HCT116 (cell line): ENCODE data around the gene TPRX1. TPM values are rescaled to one million over a fixed set of nuclear protein-coding genes. Genes with fewer than 3 reads are reported as not detected.

Experiments
- ATAC-seq: fragments of 200-7000 bp; cut with Tn5 transposase; 2 replicates; pipeline ENCODE4 v1.9.1; 2020; ENCODE audit warnings: mild to moderate bottlenecking, moderate library complexity
- BruUV-seq: library from RNA; stranded (reverse); fragments of 400-500 nt; replicated peaks from 2 replicates; lab custom pipeline; 2021; lab: Mats Ljungman, UMichigan
- CTCF ChIA-PET: fragments of 300-600 bp; sonication (Branson Sonifier 250); formaldehyde crosslinking; loops from one replicate; lab custom pipeline; 2021; ENCODE audit warnings: antibody characterized with exemption; lab: Charles Lee
- POLR2A ChIA-PET: fragments of 300-600, 350-600 bp; sonication (Branson Sonifier 250); formaldehyde crosslinking; loops from one replicate; lab custom pipeline; 2021; ENCODE audit warnings: antibody characterized with exemption; lab: Charles Lee
- RAD21 ChIA-PET, 2 experiments: fragments of 300-600 bp; sonication (Branson Sonifier 250); formaldehyde crosslinking; loops; one replicate each; lab custom pipeline; 2023; ENCODE audit warnings: low total read pairs in 2 of 2; ENCODE audit not compliant: uncharacterized antibody in 2 of 2, unreplicated experiment in 2 of 2, low non-redundant PET in 1 of 2; lab: Charles Lee
- DNase-seq: peaks from one replicate; pipeline ENCODE4 v3.0.0-alpha.2; 2010; ENCODE audit warnings: low read depth, low spot score
- H2AFZ ChIP-seq: fragments of 200-600 bp; shearing (Covaris generic), sonication (generic); 2 replicates; pipeline ENCODE4 v1.6.1; 2017; ENCODE audit warnings: low read depth, mixed run types, mixed read lengths, antibody characterized with exemption, low read length; ENCODE audit not compliant: poor library complexity, severe bottlenecking
- H3K27ac ChIP-seq: 2 replicates; pipeline ENCODE4 v1.5.1; 2012; ENCODE audit warnings: low read depth, low read length
- H3K27me3 ChIP-seq: fragments of 200-600 bp; sonication (generic); 2 replicates; pipeline ENCODE4 v1.6.1; 2016; ENCODE audit warnings: mixed run types, low read length, mixed read lengths; ENCODE audit not compliant: insufficient read depth
- H3K36me3 ChIP-seq, 2 experiments: fragments of 200-500 bp in 1 of 2; fragments of 200-600 bp in 1 of 2; sonication (Bioruptor generic) in 1 of 2; sonication (generic) in 1 of 2; 2 replicates each; pipeline versions ENCODE4 v1.5.1 to v1.6.1; 2014 to 2016; ENCODE audit warnings: low read length in 2 of 2, inconsistent platforms in 1 of 2, mixed read lengths in 1 of 2, mixed run types in 1 of 2; ENCODE audit not compliant: insufficient read depth in 2 of 2, control insufficient read depth in 1 of 2
- H3K4me1 ChIP-seq, 2 experiments: fragments of 200-600 bp in 1 of 2; sonication (generic) in 1 of 2; 2 replicates each; pipeline versions ENCODE4 v1.5.1 to v1.6.1; 2012 to 2017; ENCODE audit warnings: low read length in 2 of 2, inconsistent platforms in 1 of 2, mild to moderate bottlenecking in 1 of 2, mixed read lengths in 1 of 2, mixed run types in 1 of 2, moderate library complexity in 1 of 2; ENCODE audit not compliant: insufficient read depth in 2 of 2, control insufficient read depth in 1 of 2
- H3K4me2 ChIP-seq: fragments of 200-600 bp; sonication (generic); 2 replicates; pipeline ENCODE4 v1.6.1; 2017; ENCODE audit warnings: mixed run types, low read length, mixed read lengths
- H3K4me3 ChIP-seq, 2 experiments: fragments of 200-600 bp in 1 of 2; sonication (generic) in 1 of 2; replicated peaks in 1 of 2; 2 replicates each; pipeline ENCODE4 v1.5.1; 2011 to 2016; ENCODE audit warnings: low read length in 2 of 2, control low read depth in 1 of 2, low read depth in 1 of 2, mild to moderate bottlenecking in 1 of 2, mixed read lengths in 1 of 2, mixed run types in 1 of 2
- H3K79me2 ChIP-seq: fragments of 200-600 bp; sonication (generic); 2 replicates; pipeline ENCODE4 v1.6.1; 2017; ENCODE audit warnings: mild to moderate bottlenecking, mixed run types, low read length, moderate library complexity, mixed read lengths; ENCODE audit not compliant: insufficient read depth
- H3K9ac ChIP-seq: fragments of 200-600 bp; sonication (generic); 2 replicates; pipeline ENCODE4 v1.6.1; 2016; ENCODE audit warnings: low read length, mixed read lengths
- H3K9me2 ChIP-seq: fragments of 200-600 bp; sonication (generic), shearing (Covaris generic); 2 replicates; pipeline ENCODE4 v1.6.1; 2017; ENCODE audit warnings: mixed run types, mild to moderate bottlenecking, moderate library complexity; ENCODE audit not compliant: insufficient read depth
- H3K9me3 ChIP-seq, 2 experiments: fragments of 200-500 bp in 1 of 2; fragments of 200-600 bp in 1 of 2; sonication (Bioruptor generic) in 1 of 2; sonication (generic) in 1 of 2; 2 replicates each; pipeline ENCODE4 v1.6.1; 2014 to 2017; ENCODE audit warnings: low read length in 2 of 2, mixed read lengths in 2 of 2, inconsistent platforms in 1 of 2, low read depth in 1 of 2, mild to moderate bottlenecking in 1 of 2, mixed run types in 1 of 2, moderate library complexity in 1 of 2; ENCODE audit not compliant: control insufficient read depth in 1 of 2, insufficient read depth in 1 of 2
- H4K20me1 ChIP-seq: fragments of 200-600 bp; sonication (generic), shearing (Covaris generic); 2 replicates; pipeline ENCODE4 v1.6.1; 2017; ENCODE audit warnings: mixed run types, mild to moderate bottlenecking, moderate library complexity; ENCODE audit not compliant: insufficient read depth
- CBX3 ChIP-seq: IDR thresholded peaks from 2 replicates; pipeline ENCODE4 v1.6.1; 2012; ENCODE audit warnings: low read depth
- CTCF ChIP-seq, 3 experiments: fragments of 200-600 bp in 1 of 3; sonication (generic) in 1 of 3; IDR thresholded peaks in 2 of 3; conservative IDR thresholded peaks in 1 of 3; 2 replicates each; pipeline ENCODE4 v1.5.1; 2012 to 2017; ENCODE audit warnings: low read depth in 2 of 3, low read length in 2 of 3, antibody characterized with exemption in 1 of 3, borderline replicate concordance in 1 of 3, control low read depth in 1 of 3, mild to moderate bottlenecking in 1 of 3, mixed read lengths in 1 of 3, mixed run types in 1 of 3, moderate library complexity in 1 of 3; ENCODE audit not compliant: insufficient read depth in 1 of 3
- SIN3A ChIP-seq: IDR thresholded peaks from 2 replicates; pipeline ENCODE4 v1.6.1; 2012; ENCODE audit warnings: low read depth
- intact Hi-C: fragments of 100-400 bp; cut with micrococcal nuclease; formaldehyde crosslinking; loops from 2 replicates; pipeline ENCODE4 v1.10.0; 2022
- total RNA-seq: library from RNA; stranded (reverse); gene quantifications from one replicate; pipeline ENCODE4 v1.2.1, GENCODE V29; 2021; ENCODE audit not compliant: unreplicated experiment
- TF ChIP-seq, protein P1 (sequence below): IDR thresholded peaks from 2 replicates; pipeline ENCODE4 v1.6.1; 2012

The TPRX1 gene
- total RNA-seq, 1 experiment from 2014 or later = not detected

DNA sequence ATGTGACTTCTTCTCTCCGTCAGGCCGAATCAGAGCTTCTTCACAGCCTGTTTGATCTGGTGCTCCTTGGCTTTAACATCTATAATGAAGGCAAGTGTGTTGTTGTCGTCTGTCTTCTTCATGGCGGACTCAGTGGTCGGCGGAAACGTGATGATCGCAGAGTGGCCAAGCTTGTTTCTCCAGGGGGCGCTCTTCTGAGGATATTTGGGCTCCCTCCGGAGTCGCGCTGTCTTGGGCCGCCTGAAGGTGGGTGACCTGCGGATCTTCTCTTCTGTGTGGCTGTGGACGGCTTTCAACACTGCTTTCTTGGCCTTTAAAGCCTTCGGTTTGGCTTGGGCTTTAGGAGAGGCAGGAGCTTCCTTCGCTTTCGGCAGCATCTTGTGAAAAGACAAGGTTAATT is 9.8 kb downstream of the TPRX1 start:
- TF ChIP-seq, protein P1, sequence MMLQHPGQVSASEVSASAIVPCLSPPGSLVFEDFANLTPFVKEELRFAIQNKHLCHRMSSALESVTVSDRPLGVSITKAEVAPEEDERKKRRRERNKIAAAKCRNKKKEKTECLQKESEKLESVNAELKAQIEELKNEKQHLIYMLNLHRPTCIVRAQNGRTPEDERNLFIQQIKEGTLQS = no peak
- TF ChIP-seq CTCF (IDR thresholded peaks at IDR 0.05 in 2 of 3, conservative IDR thresholded peaks at IDR 0.05 in 1 of 3; ENCODE audit: borderline replicate concordance in 1 of 3, insufficient read depth in 1 of 3, low read depth in 2 of 3, low read length in 2 of 3) = peak in 2 of 3 experiments; percentile 26 to 46; a peak in 3 of 6 replicates
- TF ChIP-seq, all 23 proteins: peak for 1
- BruUV-seq = no TSS peak

DNA sequence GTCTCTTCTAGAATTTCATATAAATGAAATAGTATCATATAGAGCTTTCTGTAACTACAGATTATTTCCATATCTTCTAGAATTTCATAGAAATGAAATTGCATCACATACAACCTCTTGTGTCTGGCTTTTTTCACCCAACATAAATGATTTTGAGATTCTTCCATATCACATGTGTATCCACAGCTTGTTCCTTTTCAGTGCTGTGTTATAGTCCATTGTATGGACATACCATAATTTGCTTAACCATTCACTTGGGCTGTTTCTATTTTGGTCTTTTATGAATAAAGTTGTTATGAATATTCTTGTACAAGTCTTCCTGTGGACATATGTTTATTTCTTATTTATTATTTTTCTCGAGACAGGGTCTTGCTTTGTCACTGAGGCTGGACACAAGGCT is 11.7 kb downstream of the TPRX1 start:
- Histone ChIP-seq H3K9ac (no peak overlapping the region), H3K27ac (no peak overlapping the region), H3K79me2 (no peaks in the 10 kb centered on the region), H3K27me3 (no peaks in the 10 kb centered on the region), H3K4me2 (no peak overlapping the region), H3K9me2 (no peaks in the 10 kb centered on the region), H3K4me1 (peaks cover 14 to 25% of the 10 kb centered on the region in 2 experiments), H3K4me3 (no peak overlapping the region), H2AFZ (no peak overlapping the region), H4K20me1 (no peaks in the 10 kb centered on the region), H3K9me3 (no peaks in the 10 kb centered on the region), H3K36me3 (no peaks in the 10 kb centered on the region)
- ChIA-PET RAD21 (no interaction called here), POLR2A (no interaction called here), CTCF (interaction anchor here (1.0 kb wide), 1 partner anchor 27 kb away, joined by 3 read pairs; no protein-coding TSS in a partner anchor)
- intact Hi-C loops = loop anchor here (5.0 kb wide), 1 partner anchor 360 kb away; no protein-coding TSS in a partner anchor
- ATAC-seq (no peak), DNase-seq (no peak)
- no TSS peak for BruUV-seq
- TF ChIP-seq SIN3A (no peak), CBX3 (peak; percentile 75; the same call in 1 of the 2 replicates)

More for the DNA sequence above, 9.8 kb downstream of the TPRX1 start:
- no peaks in the 10 kb centered on the region for H3K36me3 ChIP-seq
- no peaks in the 10 kb centered on the region for H3K9me3 ChIP-seq
- ChIA-PET RAD21 (no interaction called here), CTCF (interaction anchor here (0.6 to 1.0 kb wide), 2 partner anchors 17 to 34 kb away, joined by 3 read pairs; partner anchors contain the start of gene SELENOW), POLR2A (no interaction called here)
- no peak overlapping the region for H3K27ac ChIP-seq
- H3K4me1 ChIP-seq = peaks cover 8 to 14% of the 10 kb centered on the region in 2 experiments
- H3K4me2 ChIP-seq = no peak overlapping the region
- no peaks in the 10 kb centered on the region for H3K9me2 ChIP-seq
- no peak overlapping the region for H2AFZ ChIP-seq
- DNase-seq (no peak), ATAC-seq (no peak)
- H4K20me1 ChIP-seq = no peaks in the 10 kb centered on the region
- H3K9ac ChIP-seq = no peak overlapping the region
- intact Hi-C loops = loop anchor here (5.0 kb wide), 1 partner anchor 362 kb away; no protein-coding TSS in a partner anchor
- H3K79me2 ChIP-seq = no peaks in the 10 kb centered on the region
- H3K27me3 ChIP-seq = no peaks in the 10 kb centered on the region
- H3K4me3 ChIP-seq = no peak overlapping the region
